ENCODE measurements around the gene LARGE1.

- TF ChIP-seq POLR2AphosphoS5 (IDR thresholded peaks at IDR 0.05; ENCODE audit: low read depth, low read length), result no peak
- TF ChIP-seq REST (IDR thresholded peaks at IDR 0.05; ENCODE audit: insufficient read depth in 1 of 2, low read depth in 2 of 2, low read length in 2 of 2), result no peak
- no peak for TF ChIP-seq FOXP2 (optimal IDR thresholded peaks at IDR 0.05; ENCODE audit: borderline replicate concordance, extremely low read depth, extremely low read length, insufficient read depth)
- TF ChIP-seq TAF1 (IDR thresholded peaks at IDR 0.05; ENCODE audit: borderline replicate concordance, insufficient read depth, low read length), result no peak
- no peak for TF ChIP-seq SIN3A (IDR thresholded peaks at IDR 0.05; ENCODE audit: borderline replicate concordance, insufficient read depth, low read length)
These were observed 679.3 kb downstream of the LARGE1 start for GRCh38 chr22:33240888-33241475.
